ENCODE results near the gene TMEM181. TPM values are rescaled to one million over a fixed set of nuclear protein-coding genes. Genes with fewer than 3 reads are reported as not detected.
"Not testable (repeated sequence)": the region's sequence is repeated elsewhere in the genome, so short reads cannot be mapped to it uniquely, and the experiment has no call there.

The TMEM181 gene
- total RNA-seq, 3 donors from 2014 or later, result 11.4 to 13.2 (median 12.0) TPM

DNA sequence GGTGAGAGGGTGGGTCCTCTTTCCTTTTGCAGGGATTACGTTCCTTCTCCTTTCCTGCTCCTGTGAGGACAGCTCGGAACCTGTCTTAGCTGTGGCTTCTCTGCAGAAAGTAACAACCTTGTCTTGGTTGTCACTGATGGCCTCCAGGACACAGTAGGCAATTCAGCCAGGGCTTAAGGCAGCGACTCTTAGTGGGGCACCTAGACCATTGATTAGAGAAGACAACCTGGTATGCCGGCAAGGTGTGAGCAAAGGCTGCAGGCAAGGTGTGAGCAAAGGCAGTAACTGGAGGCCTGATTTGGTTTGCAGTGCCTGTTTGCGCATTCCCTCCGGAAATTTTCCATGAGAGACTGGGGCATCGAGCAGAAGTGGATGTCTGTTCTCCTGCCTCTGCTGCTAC, 47.0 kb downstream of the TMEM181 start:
- H3K36me3 Mint-ChIP-seq (ENCODE audit: insufficient read depth), result peaks cover 38% of the 10 kb centered on the region
- no peaks in the 10 kb centered on the region for H3K27me3 Mint-ChIP-seq (ENCODE audit: low read depth)
- H3K9me3 Mint-ChIP-seq, result no peaks in the 10 kb centered on the region
- no peaks in the 10 kb centered on the region for H3K4me1 Mint-ChIP-seq (ENCODE audit: low read depth)
- DNase-seq (no peak), ATAC-seq (no peak)
- no peak overlapping the region for H3K4me3 Mint-ChIP-seq

DNA sequence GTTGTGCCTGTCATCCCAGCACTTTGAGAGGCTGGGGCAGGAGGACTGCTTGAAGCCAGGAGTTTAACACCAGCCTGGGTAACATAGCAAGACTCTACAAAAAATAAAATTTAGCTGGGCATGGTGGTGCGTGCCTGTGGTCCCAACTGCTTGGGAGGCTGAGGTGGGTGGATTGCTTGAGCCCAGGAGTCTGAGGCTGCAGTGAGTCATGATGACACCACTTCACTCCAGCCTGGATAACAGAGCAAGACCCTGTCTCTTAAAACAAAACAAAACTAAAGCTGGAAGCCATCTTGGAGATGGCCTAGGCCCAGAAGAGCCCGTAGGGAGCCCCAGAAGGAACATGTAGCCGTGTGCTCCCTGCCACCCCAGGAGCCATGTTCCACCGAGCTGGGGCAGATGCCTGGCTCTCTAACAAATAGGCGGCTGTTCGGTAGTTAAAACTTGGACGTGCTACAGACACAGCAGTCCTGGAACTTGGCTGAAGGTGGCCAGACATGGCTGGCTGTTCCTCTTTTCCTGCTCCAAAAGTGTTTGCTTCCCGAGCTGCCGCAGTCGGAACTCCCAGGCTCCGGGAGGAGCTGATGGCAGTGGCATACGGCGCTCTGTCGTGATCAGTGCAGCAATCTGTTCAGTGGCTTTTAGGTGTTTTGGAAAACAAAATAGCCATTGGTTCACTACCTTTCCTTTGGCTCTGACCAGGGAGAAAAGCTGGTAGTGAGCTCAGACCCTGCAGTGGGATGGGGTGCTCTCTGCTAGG, 47.7 kb downstream of the TMEM181 start:
- no peaks in the 10 kb centered on the region for H3K9me3 Mint-ChIP-seq
- H3K36me3 Mint-ChIP-seq (ENCODE audit: insufficient read depth), result peaks cover 42% of the 10 kb centered on the region
- no peak for DNase-seq
- no peaks in the 10 kb centered on the region for H3K27me3 Mint-ChIP-seq (ENCODE audit: low read depth)
- H3K4me1 Mint-ChIP-seq (ENCODE audit: low read depth), result no peaks in the 10 kb centered on the region
- no peak for ATAC-seq
- no peak overlapping the region for H3K4me3 Mint-ChIP-seq

DNA sequence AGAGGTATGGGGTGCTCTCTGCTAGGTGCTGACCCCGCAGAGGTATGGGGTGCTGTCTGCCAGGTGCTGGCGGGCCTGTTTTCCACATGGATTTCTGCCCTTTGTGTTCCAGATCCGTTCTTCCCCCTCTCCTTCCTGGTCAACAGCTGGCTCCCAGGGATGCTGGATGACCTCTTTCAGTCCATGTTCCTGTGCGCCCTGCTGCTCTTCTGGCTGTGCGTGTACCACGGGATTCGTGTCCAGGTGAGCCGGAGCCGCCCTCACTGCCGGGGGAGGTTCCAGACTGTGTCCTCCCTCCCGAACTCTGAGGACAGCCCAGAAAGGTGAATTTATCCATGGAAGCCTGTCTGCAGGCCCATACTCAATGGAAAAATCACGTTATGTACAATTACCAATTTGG, 48.3 kb downstream of the TMEM181 start:
- DNase-seq (no peak), ATAC-seq (no peak)
- no peaks in the 10 kb centered on the region for H3K9me3 Mint-ChIP-seq
- no peaks in the 10 kb centered on the region for H3K27me3 Mint-ChIP-seq (ENCODE audit: low read depth)
- no peak overlapping the region for H3K4me3 Mint-ChIP-seq
- H3K4me1 Mint-ChIP-seq (ENCODE audit: low read depth), result no peaks in the 10 kb centered on the region
- peaks cover 44% of the 10 kb centered on the region for H3K36me3 Mint-ChIP-seq (ENCODE audit: insufficient read depth)

DNA sequence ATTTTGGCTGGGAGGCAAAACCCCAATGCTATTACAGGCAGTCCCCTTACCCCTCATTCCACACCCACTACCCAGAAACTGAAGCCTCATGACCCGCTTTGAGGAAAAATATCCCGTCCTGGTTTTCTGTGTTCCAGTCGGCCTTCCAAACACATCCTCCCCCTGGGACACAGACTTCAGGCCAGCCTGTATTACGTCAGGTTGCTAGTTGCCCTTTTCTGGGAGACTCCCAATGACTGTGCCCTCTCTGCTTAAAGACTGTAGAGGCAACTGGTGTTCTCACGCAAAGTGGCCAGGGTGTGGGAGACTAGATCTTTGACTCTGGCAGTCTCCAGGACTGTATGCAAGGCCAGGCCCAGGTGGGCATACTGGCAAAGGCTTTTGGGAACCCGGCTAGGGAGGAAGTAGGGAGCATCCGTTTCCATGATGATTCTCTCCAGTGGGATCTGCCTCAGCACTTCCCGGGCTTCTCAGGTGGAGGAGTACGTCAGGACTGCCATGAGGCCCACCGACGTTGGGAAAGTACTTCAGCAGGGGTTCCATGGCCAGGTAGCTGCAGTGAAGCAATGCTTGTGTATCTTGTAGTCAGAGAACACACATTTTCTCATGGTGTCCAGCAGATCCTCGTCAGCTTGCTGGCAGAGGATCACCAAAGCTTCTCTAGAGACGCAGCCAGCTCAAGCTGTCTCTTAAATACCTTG, 49.7 kb downstream of the TMEM181 start:
- H3K4me1 Mint-ChIP-seq (ENCODE audit: low read depth), result no peaks in the 10 kb centered on the region
- no peaks in the 10 kb centered on the region for H3K9me3 Mint-ChIP-seq
- no peaks in the 10 kb centered on the region for H3K27me3 Mint-ChIP-seq (ENCODE audit: low read depth)
- H3K4me3 Mint-ChIP-seq, result no peak overlapping the region
- no peak for ATAC-seq
- peaks cover 44% of the 10 kb centered on the region for H3K36me3 Mint-ChIP-seq (ENCODE audit: insufficient read depth)
- no peak for DNase-seq

DNA sequence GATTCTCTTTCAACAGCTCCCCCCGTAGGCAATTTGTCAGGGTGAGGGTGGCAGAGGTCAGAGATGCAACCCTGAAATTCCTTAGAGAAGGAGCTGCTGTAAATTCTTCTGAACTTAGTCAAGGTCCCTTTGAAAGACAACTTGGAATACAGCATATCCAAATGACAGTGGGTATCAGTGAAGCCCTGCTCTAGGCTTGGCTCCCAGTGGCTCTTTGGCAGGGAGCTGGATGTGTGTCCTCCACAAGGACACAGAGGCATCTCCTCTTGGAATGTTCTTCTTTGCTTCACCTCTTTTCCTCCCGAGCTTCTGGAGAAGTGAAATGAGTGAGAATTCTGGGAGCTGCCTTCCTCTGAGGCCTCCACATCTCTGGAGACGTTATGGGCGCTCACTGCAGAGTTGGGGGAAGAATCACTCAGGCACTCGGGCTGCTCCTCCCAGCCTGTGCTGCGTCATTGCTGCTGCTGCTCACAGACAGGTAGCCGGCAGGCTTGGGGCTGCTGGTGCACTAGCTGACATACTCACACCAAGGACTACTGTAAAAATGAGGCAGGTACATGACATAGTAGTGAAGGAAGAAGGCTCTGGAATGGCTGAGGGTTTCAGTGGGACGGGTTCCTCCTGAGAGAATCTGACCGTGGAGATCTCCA, 50.6 kb downstream of the TMEM181 start:
- Mint-ChIP-seq H3K27me3 (ENCODE audit: low read depth) (no peaks in the 10 kb centered on the region), H3K9me3 (no peaks in the 10 kb centered on the region), H3K36me3 (ENCODE audit: insufficient read depth) (peaks cover 48% of the 10 kb centered on the region), H3K4me1 (ENCODE audit: low read depth) (no peaks in the 10 kb centered on the region), H3K4me3 (no peak overlapping the region)
- no peak for ATAC-seq
- DNase-seq, result no peak

DNA sequence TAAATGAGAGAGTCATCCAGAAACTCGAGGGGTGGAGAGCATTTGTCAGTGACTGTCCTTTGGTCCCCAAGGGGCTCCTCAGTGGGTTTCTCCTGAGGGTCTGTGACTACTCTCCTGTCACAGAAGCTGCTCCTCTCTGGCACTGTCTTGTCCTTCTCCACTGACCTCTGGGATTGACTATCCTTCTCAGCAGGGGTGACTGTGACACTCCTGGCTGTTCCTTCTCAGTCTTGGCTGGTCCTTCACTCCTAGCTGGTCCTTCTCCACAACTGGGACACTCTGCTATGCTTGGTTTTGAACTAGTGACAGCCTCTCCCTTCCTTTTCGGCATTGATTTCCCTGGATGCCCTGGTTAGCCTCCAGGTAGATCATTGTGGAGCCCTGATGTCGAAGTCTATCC, 51.1 kb downstream of the TMEM181 start:
- Mint-ChIP-seq H3K4me3 (no peak overlapping the region), H3K36me3 (ENCODE audit: insufficient read depth) (peaks cover 49% of the 10 kb centered on the region), H3K9me3 (no peaks in the 10 kb centered on the region), H3K4me1 (ENCODE audit: low read depth) (no peaks in the 10 kb centered on the region), H3K27me3 (ENCODE audit: low read depth) (no peaks in the 10 kb centered on the region)
- DNase-seq, result no peak
- no peak for ATAC-seq

DNA sequence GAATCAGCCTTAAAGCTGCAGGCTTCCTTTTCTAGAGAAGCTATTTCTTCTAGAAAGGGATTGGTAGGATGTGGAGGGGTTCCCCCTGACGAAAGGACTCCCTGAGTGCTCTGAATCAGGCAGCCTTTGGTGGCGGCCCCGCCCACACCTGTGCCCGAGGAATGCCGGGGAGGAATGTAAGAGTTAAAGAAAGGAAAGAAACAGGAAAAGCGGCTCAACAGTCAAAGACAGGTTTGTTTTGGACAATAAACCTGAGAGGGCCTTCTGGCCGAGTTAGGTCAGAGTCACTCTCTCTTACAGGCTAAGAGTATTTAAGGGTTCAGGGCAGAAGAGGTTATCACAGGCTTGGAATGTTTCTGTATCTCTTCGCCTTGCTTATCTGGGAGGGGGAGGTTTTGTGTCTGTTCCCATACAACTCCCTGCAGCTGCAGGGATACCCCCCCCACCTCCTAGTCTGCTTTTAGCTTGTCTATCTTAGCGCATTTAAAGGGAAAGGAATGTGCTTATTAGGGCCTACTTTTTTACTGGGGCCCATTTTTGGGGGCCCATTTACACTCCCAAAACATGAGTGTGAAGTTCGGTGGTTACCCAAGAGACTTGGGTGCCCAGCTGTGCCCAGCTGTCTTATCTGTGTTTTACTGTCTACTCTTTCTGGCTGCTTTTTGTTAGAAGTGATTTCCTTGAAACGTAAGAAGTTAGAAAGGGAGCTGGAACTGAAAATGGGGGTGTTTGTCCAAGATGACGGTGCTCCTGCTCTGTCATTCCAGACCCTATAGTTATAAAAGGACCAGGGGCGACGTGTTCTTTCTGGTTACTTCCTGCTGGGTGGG, 51.9 kb downstream of the TMEM181 start:
- no peaks in the 10 kb centered on the region for H3K4me1 Mint-ChIP-seq (ENCODE audit: low read depth)
- no peaks in the 10 kb centered on the region for H3K27me3 Mint-ChIP-seq (ENCODE audit: low read depth)
- DNase-seq, result no peak
- no peak overlapping the region for H3K4me3 Mint-ChIP-seq
- H3K36me3 Mint-ChIP-seq (ENCODE audit: insufficient read depth), result peaks cover 52% of the 10 kb centered on the region
- no peaks in the 10 kb centered on the region for H3K9me3 Mint-ChIP-seq
- no peak for ATAC-seq

DNA sequence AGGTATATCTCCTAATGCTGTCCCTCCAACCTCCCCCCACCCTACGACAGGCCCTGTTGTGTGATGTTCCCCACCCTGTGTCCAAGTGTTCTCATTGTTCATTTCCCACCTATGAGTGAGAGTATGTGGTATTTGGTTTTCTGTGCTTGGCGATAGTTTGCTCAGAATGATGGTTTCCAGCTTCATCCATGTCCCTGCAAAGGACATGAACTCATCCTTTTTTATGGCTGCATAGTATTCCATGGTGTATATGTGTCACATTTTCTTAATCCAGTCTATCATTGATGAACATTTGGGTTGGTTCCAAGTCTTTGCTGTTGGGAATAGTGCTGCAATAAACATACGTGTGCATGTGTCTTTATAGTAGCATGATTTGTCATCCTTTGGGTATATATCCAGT, 54.7 kb downstream of the TMEM181 start:
- H3K27me3 Mint-ChIP-seq (ENCODE audit: low read depth); ATAC-seq; H3K9me3 Mint-ChIP-seq; H3K4me3 Mint-ChIP-seq; H3K4me1 Mint-ChIP-seq (ENCODE audit: low read depth); DNase-seq: not testable (repeated sequence)
- H3K36me3 Mint-ChIP-seq (ENCODE audit: insufficient read depth), result peaks cover 57% of the 10 kb centered on the region

DNA sequence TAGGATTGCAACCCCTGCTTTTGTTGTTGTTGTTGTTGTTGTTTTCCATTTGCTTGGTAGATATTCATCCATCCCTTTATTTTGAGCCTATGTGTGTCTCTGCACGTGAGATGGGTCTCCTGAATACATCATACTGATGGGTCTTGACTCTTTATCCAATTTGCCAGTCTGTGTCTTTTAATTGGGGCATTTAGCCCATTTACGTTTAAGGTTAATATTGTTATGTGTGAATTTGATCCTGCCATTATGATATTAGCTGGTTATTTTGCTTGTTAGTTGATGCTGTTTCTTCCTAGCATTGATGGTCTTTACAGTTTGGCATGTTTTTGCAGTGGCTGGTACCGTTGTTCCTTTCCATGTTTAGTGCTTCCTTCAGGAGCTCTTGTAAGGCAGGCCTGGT, 58.4 kb downstream of the TMEM181 start:
- not testable (repeated sequence) for ATAC-seq; H3K4me3 Mint-ChIP-seq; H3K9me3 Mint-ChIP-seq; H3K27me3 Mint-ChIP-seq (ENCODE audit: low read depth); DNase-seq; H3K4me1 Mint-ChIP-seq (ENCODE audit: low read depth)
- H3K36me3 Mint-ChIP-seq (ENCODE audit: insufficient read depth), result peaks cover 49% of the 10 kb centered on the region

DNA sequence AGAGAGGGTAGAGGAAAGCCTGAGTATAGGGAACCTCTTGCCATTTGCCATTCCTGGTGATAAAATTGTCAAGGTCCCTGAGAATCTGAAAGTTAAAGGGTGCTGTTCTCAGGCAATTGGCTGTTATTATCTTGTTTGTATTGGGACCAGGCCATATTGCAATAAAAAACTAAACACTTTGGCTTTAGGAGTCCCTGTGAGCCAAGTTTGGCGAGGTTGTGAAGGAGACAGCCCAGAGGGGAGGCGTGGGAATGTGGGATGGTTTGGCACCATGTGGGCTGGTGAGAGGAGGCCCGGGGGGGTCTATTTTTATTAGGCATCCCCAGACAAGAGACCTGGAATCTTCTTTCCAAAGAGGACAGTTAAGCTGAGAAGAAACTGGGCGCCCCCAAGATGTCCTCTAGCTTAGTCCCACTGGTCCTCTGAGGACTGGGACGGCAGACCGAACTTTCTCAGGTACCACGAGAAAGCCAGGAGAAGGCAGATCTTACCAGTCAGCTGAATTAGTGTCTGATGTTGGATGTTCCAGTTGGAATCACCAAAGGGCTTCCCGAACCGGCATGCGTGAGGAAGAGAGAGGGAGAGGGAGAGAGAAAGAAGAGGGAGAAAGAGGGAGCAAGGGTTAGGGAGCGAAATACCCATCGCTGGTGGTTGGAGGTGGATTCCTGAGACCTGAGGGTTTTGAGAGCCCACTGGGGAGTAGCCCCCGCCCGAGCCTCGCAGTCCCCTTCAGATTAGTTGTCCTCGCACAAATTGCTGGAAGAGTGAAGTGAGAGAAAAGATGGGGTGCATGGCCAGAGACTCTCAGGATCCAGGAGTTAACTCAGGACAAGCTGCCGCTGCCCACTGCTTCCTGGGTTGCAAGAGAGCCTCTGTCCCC, 60.3 kb downstream of the TMEM181 start:
- Mint-ChIP-seq H3K36me3 (ENCODE audit: insufficient read depth) (peaks cover 47% of the 10 kb centered on the region), H3K4me1 (ENCODE audit: low read depth) (peaks cover 9% of the 10 kb centered on the region), H3K9me3 (no peaks in the 10 kb centered on the region), H3K4me3 (no peak overlapping the region), H3K27me3 (ENCODE audit: low read depth) (no peaks in the 10 kb centered on the region)
- DNase-seq (no peak), ATAC-seq (no peak)

DNA sequence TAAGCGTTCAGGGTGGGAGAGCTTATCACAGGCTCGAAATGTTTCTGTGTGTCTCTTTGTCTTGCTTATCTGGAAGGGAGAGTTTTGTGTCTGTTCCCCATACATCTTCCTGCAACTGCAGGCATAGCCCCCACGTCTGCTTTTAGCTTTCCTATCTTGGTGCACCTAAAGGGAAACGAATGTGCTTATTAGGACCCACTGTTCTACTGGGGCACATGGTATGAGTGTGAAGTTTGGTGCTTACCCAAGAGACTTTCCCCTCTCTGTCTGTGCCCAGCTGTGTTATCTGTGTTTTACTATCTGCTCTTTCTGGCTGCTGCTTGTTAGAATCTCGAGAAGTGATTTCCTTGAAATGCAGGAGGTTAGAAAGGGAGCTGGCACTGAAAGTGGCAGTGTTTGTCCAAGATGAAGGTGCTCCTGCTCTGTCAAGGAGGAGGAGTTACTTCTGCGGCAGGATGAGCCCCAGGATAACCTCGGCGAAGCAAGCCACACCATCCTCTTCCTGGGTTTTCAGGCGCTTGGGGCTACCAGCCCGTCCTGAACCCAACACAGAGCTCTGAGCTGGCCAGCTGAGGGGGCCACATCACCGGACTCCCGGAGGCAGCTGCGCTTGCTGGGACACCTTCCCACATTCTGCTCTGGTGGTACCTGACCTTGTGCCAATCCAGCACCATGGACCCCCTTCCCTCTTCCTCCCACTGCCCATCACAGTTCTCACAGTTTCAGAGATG, 61.2 kb downstream of the TMEM181 start:
- peaks cover 45% of the 10 kb centered on the region for H3K36me3 Mint-ChIP-seq (ENCODE audit: insufficient read depth)
- H3K4me1 Mint-ChIP-seq (ENCODE audit: low read depth), result peaks cover 9% of the 10 kb centered on the region
- no peaks in the 10 kb centered on the region for H3K9me3 Mint-ChIP-seq
- no peaks in the 10 kb centered on the region for H3K27me3 Mint-ChIP-seq (ENCODE audit: low read depth)
- no peak overlapping the region for H3K4me3 Mint-ChIP-seq
- ATAC-seq, result no peak
- DNase-seq, result no peak

DNA sequence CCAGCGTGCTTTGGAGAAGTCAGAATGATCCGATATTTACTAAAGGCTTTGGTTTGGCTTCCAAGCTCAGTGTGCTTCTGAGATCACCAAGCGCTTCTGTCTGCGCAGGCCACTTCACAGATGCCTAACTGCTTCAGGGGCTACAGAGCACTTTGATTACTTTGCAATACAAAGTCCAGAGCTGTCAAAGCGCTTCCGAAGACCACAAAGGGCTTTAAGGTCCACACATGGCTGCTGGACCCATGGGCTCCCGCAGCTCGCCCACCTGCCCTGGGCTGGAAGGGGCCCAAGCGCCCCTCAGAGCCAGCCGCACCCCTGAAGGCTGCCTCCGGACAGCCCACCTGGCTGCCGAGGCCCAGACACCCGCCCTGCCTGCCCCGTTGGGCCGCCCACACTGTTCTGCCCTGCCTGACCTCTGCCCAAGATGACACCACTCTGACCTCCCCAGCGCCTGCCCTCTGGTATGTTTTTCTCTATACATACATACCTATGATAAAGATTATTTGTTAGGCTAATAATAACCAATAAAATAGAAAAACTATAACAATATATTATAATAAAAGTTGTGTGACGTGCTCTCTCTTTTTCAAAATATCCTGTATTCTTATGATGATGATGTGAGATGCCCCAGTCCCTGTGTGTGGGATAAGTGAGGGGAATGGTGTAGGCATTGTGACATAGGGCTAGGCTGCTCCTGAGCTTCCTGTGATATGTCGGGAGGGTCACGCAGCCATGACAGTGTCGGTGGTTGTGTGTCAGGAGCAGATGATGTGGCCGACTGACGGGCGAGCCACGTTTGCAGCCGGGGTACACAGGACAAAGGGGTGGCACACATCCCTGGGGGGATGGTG, 62.0 kb downstream of the TMEM181 start:
- no peaks in the 10 kb centered on the region for H3K27me3 Mint-ChIP-seq (ENCODE audit: low read depth)
- no peaks in the 10 kb centered on the region for H3K9me3 Mint-ChIP-seq
- H3K4me3 Mint-ChIP-seq, result no peak overlapping the region
- H3K4me1 Mint-ChIP-seq (ENCODE audit: low read depth), result peaks cover 9% of the 10 kb centered on the region
- peaks cover 48% of the 10 kb centered on the region for H3K36me3 Mint-ChIP-seq (ENCODE audit: insufficient read depth)
- no peak for ATAC-seq
- no peak for DNase-seq
